Measurements from ENCODE around the gene STK35.

- TF ChIP-seq, protein P1, sequence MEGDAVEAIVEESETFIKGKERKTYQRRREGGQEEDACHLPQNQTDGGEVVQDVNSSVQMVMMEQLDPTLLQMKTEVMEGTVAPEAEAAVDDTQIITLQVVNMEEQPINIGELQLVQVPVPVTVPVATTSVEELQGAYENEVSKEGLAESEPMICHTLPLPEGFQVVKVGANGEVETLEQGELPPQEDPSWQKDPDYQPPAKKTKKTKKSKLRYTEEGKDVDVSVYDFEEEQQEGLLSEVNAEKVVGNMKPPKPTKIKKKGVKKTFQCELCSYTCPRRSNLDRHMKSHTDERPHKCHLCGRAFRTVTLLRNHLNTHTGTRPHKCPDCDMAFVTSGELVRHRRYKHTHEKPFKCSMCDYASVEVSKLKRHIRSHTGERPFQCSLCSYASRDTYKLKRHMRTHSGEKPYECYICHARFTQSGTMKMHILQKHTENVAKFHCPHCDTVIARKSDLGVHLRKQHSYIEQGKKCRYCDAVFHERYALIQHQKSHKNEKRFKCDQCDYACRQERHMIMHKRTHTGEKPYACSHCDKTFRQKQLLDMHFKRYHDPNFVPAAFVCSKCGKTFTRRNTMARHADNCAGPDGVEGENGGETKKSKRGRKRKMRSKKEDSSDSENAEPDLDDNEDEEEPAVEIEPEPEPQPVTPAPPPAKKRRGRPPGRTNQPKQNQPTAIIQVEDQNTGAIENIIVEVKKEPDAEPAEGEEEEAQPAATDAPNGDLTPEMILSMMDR (conservative IDR thresholded peaks at IDR 0.05; ENCODE audit: low read depth, low read length), result no peak
- TF ChIP-seq EZH2 (IDR thresholded peaks at IDR 0.05; ENCODE audit: low read length, unreplicated experiment) (no peak), EZH2phosphoT487 (IDR thresholded peaks at IDR 0.05; ENCODE audit: borderline replicate concordance, low read length) (no peak)
These were observed 28.5 kb downstream of the STK35 start for GRCh38 chr20:2130062-2130591.
